HepG2 (cell line): ENCODE data around the gene IMMP1L. TPM values are rescaled to one million over a fixed set of nuclear protein-coding genes. Genes with fewer than 3 reads are reported as not detected.

Experiments used
- ATAC-seq: fragments of 200-7000 bp; cut with Tn5 transposase; 3 replicates; pipeline ENCODE4 v1.9.1; 2020; ENCODE audit warnings: mild to moderate bottlenecking, moderate library complexity
- BruUV-seq: library from RNA; stranded (reverse); fragments of 400-500 nt; replicated peaks from 2 replicates; lab custom pipeline; 2021; lab: Mats Ljungman, UMichigan
- CTCF ChIA-PET: fragments of 300-600 bp; formaldehyde crosslinking; extraction: SDS; loops from one replicate; lab custom pipeline; 2021; ENCODE audit warnings: low total read pairs, inconsistent platforms, low intra/inter-chr PET ratio; lab: Yijun Ruan, JAX
- POLR2A ChIA-PET: fragments of 350-600 bp; sonication (Branson Sonifier 250); formaldehyde crosslinking; loops from one replicate; lab custom pipeline; 2020; ENCODE audit warnings: antibody characterized with exemption, inconsistent platforms; lab: Yijun Ruan, JAX
- DNase-seq: peaks from one replicate; pipeline ENCODE4 v3.0.0-alpha.2; 2015; ENCODE audit warnings: low spot score
- FAIRE-seq: peaks from 3 replicates; lab custom pipeline; 2011; peaks lifted over from hg19 to GRCh38; lab: Jason Lieb, UNC
- H2AFZ ChIP-seq: one replicate; pipeline ENCODE4 v1.6.1; 2011; ENCODE audit warnings: low read length, inconsistent platforms
- H3K27ac ChIP-seq: fragments of 300-600 bp; 3 replicates; pipeline ENCODE4 v1.8.0; 2011; ENCODE audit warnings: mixed run types, mild to moderate bottlenecking, mixed read lengths, low read length, inconsistent platforms; ENCODE audit not compliant: insufficient read depth; ENCODE audit errors: extremely low read length
- H3K27me3 ChIP-seq, 2 experiments: fragments of 200-600 bp in 1 of 2; 2 replicates in 1 of 2; 3 replicates in 1 of 2; pipeline versions ENCODE4 v1.6.0 to v1.8.0; 2011; ENCODE audit warnings: low read length in 2 of 2, mild to moderate bottlenecking in 2 of 2, moderate library complexity in 2 of 2, inconsistent platforms in 1 of 2; ENCODE audit not compliant: insufficient read depth in 2 of 2, control insufficient read depth in 1 of 2
- H3K36me3 ChIP-seq, 2 experiments: fragments of 200-600 bp in 1 of 2; replicated peaks in 1 of 2; 2 replicates in 1 of 2; 3 replicates in 1 of 2; pipeline versions ENCODE4 v1.5.1 to v1.8.0; 2011; ENCODE audit warnings: low read length in 2 of 2, inconsistent platforms in 1 of 2; ENCODE audit not compliant: insufficient read depth in 2 of 2, control insufficient read depth in 1 of 2
- H3K4me1 ChIP-seq: 2 replicates; pipeline ENCODE4 v1.5.1; 2012; ENCODE audit warnings: low read length, inconsistent platforms; ENCODE audit not compliant: insufficient read depth
- H3K4me2 ChIP-seq: 2 replicates; pipeline ENCODE4 v1.6.0; 2011; ENCODE audit warnings: low read depth, low read length, inconsistent platforms
- H3K4me3 ChIP-seq, 3 experiments: fragments of 200-600 bp in 1 of 3; sonication (generic), shearing (Covaris generic) in 1 of 3; replicated peaks in 1 of 3; 2 replicates each; pipeline ENCODE4 v1.5.1; 2011 to 2016; ENCODE audit warnings: low read length in 3 of 3, inconsistent platforms in 2 of 3, low read depth in 2 of 3, mild to moderate bottlenecking in 2 of 3, control low read depth in 1 of 3, mixed read lengths in 1 of 3; ENCODE audit not compliant: insufficient read depth in 1 of 3
- H3K79me2 ChIP-seq: one replicate; pipeline ENCODE4 v1.6.1; 2011; ENCODE audit warnings: low read length, inconsistent platforms; ENCODE audit not compliant: insufficient read depth
- H3K9ac ChIP-seq: 2 replicates; pipeline ENCODE4 v1.6.0; 2011; ENCODE audit warnings: mild to moderate bottlenecking, low read depth, low read length, inconsistent platforms; ENCODE audit not compliant: insufficient read depth
- H3K9me3 ChIP-seq: 2 replicates; pipeline ENCODE4 v1.5.1; 2012; ENCODE audit warnings: mild to moderate bottlenecking, low read length
- H4K20me1 ChIP-seq: 2 replicates; pipeline ENCODE4 v1.6.0; 2011; ENCODE audit warnings: inconsistent platforms, mild to moderate bottlenecking, low read length, moderate library complexity; ENCODE audit not compliant: insufficient read depth
- ATRX ChIP-seq: sonication (generic); formaldehyde crosslinking; IDR thresholded peaks from 2 replicates; pipeline ENCODE4 v1.4.0; 2020; ENCODE audit warnings: missing genetic modification reagents, borderline replicate concordance
- FLYWCH1 ChIP-seq: sonication (generic); formaldehyde crosslinking; IDR thresholded peaks from 2 replicates; pipeline ENCODE4 v1.8.1; 2023; ENCODE audit warnings: mild to moderate bottlenecking, missing genetic modification reagents
- MED1 ChIP-seq: sonication (generic); formaldehyde crosslinking; IDR thresholded peaks from 2 replicates; pipeline ENCODE4 v1.4.0; 2020; ENCODE audit warnings: missing genetic modification reagents
- RFX1 ChIP-seq: fragments of 450-650 bp; IDR thresholded peaks from 2 replicates; pipeline ENCODE4 v1.6.1; 2017
- SATB2 ChIP-seq: sonication (generic); formaldehyde crosslinking; IDR thresholded peaks from 2 replicates; pipeline ENCODE4 v1.5.0; 2020; ENCODE audit warnings: missing genetic modification reagents
- SCMH1 ChIP-seq: sonication (generic); formaldehyde crosslinking; IDR thresholded peaks from 2 replicates; pipeline ENCODE4 v1.9.0; 2021; ENCODE audit warnings: missing genetic modification reagents, mild to moderate bottlenecking, borderline replicate concordance
- SNAI1 ChIP-seq: sonication (generic); formaldehyde crosslinking; IDR thresholded peaks from 2 replicates; pipeline ENCODE4 v1.5.0; 2020; ENCODE audit warnings: mild to moderate bottlenecking, missing genetic modification reagents, borderline replicate concordance
- ZKSCAN1 ChIP-seq: fragments of 150-350 bp; IDR thresholded peaks from 2 replicates; pipeline ENCODE4 v1.6.1; 2014; ENCODE audit warnings: low read length
- ZKSCAN8 ChIP-seq: IDR thresholded peaks from 2 replicates; pipeline ENCODE4 v1.6.1; 2016; ENCODE audit warnings: borderline replicate concordance, missing genetic modification reagents, missing compliant biosample characterization
- WGBS: methylation state at CpG from one replicate; pipeline ENCODE4 v1.1.6; 2017; ENCODE audit warnings: low lambda C conversion rate; 5-methylcytosine and 5-hydroxymethylcytosine counted together
- in situ Hi-C: cut with HindIII; loops from 2 replicates; pipeline ENCODE4 v1.10.0; 2017; ENCODE audit warnings: low pct_unique_long_range_greater_than_20kb; ENCODE audit not compliant: extremely low pct_ligation_motif_present
- intact Hi-C: fragments of 100-400 bp; cut with micrococcal nuclease; formaldehyde crosslinking; loops from one replicate; pipeline ENCODE4 v1.10.0; 2022; ENCODE audit not compliant: unreplicated experiment
- polyA plus RNA-seq, 8 experiments: library from polyadenylated mRNA; depleted of rRNA in 3 of 8; stranded (reverse) in 7 of 8; unstranded in 1 of 8; fragments of >200 nt; fragmentation: Illumina TruSeq in 4 of 8; extraction: Trizol in 4 of 8; gene quantifications; 2 replicates each; pipeline versions ENCODE4 v1.2.1 to v1.2.3, GENCODE V29; 2011 to 2016; ENCODE audit warnings: low read depth in 4 of 8, missing spikeins in 1 of 8, mixed read lengths in 1 of 8; ENCODE audit not compliant: insufficient read depth in 1 of 8
- total RNA-seq, 5 experiments: library from RNA; depleted of rRNA; stranded (reverse); fragments of >200 nt; fragmentation: Illumina TruSeq; extraction: Trizol; gene quantifications; 2 replicates each; pipeline ENCODE4 v1.2.3, GENCODE V29; 2016; ENCODE audit warnings: low read depth in 1 of 5
- TF ChIP-seq, protein P1 (sequence below): sonication (generic); formaldehyde crosslinking; IDR thresholded peaks from 2 replicates; pipeline ENCODE4 v1.4.0; 2020; ENCODE audit warnings: mild to moderate bottlenecking, missing genetic modification reagents, borderline replicate concordance
- TF ChIP-seq, protein P2 (sequence below): sonication (generic); formaldehyde crosslinking; IDR thresholded peaks from 2 replicates; pipeline ENCODE4 v1.4.0; 2020; ENCODE audit warnings: mild to moderate bottlenecking, missing genetic modification reagents

Gene IMMP1L
- total and polyA plus RNA-seq, 2 of the 13 experiments (the other 11 are each of a cell fraction or from before 2014, with no cell fraction given), result 42.4 to 57.9 TPM

DNA sequence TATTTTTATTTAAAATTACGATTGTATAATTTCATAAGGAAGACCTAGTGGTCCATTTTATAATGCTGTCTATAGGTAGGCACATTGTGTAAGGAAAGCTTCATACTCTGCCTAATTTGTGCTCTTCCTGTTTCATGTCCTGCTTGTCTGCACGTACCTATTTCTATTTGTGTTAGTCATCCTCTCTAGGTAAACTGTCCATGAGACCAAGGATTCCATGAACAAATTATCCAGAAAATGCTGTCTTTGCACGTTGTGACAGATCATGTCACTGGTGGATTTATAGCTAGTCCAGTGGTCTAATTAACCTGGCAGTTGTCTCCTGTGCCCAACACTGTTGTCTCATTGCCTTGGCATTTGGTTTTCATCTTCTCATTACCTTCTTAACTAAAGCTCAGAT, 95.1 kb downstream of the IMMP1L start:
- intact Hi-C loops (no loop called here), in situ Hi-C loops (no loop called here)
- FAIRE-seq, result no peak
- no peaks in the 10 kb centered on the region for H3K4me1 ChIP-seq
- no peak overlapping the region for H3K4me2 ChIP-seq
- no peak overlapping the region for H3K4me3 ChIP-seq
- H2AFZ ChIP-seq, result no peak overlapping the region
- no peaks in the 10 kb centered on the region for H4K20me1 ChIP-seq
- no peak overlapping the region for H3K27ac ChIP-seq
- WGBS, result 88% methylated on average over 3 of the region's 3 CpGs
- peaks cover 0 to 4% of the 10 kb centered on the region in 2 experiments; a peak in 1 of 5 replicates for H3K36me3 ChIP-seq
- TF ChIP-seq SNAI1, result no peak
- no peak for TF ChIP-seq ZKSCAN8 (CRISPR knock-in tag)
- no peak for TF ChIP-seq RFX1
- TF ChIP-seq, protein P1, sequence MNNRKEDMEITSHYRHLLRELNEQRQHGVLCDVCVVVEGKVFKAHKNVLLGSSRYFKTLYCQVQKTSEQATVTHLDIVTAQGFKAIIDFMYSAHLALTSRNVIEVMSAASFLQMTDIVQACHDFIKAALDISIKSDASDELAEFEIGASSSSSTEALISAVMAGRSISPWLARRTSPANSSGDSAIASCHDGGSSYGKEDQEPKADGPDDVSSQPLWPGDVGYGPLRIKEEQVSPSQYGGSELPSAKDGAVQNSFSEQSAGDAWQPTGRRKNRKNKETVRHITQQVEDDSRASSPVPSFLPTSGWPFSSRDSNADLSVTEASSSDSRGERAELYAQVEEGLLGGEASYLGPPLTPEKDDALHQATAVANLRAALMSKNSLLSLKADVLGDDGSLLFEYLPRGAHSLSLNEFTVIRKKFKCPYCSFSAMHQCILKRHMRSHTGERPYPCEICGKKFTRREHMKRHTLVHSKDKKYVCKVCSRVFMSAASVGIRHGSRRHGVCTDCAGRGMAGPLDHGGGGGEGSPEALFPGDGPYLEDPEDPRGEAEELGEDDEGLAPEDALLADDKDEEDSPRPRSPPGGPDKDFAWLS (CRISPR knock-in tag), result no peak
- TF ChIP-seq ZKSCAN1, result no peak
- no peak for TF ChIP-seq FLYWCH1
- no peak for TF ChIP-seq SCMH1 (CRISPR knock-in tag)
- TF ChIP-seq, protein P2, sequence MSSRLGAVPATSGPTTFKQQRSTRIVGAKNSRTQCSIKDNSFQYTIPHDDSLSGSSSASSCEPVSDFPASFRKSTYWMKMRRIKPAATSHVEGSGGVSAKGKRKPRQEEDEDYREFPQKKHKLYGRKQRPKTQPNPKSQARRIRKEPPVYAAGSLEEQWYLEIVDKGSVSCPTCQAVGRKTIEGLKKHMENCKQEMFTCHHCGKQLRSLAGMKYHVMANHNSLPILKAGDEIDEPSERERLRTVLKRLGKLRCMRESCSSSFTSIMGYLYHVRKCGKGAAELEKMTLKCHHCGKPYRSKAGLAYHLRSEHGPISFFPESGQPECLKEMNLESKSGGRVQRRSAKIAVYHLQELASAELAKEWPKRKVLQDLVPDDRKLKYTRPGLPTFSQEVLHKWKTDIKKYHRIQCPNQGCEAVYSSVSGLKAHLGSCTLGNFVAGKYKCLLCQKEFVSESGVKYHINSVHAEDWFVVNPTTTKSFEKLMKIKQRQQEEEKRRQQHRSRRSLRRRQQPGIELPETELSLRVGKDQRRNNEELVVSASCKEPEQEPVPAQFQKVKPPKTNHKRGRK (CRISPR knock-in tag), result no peak
- no peak for TF ChIP-seq ATRX (CRISPR knock-in tag)
- TF ChIP-seq SATB2 (CRISPR knock-in tag), result no peak
- TF ChIP-seq MED1, result no peak
- H3K79me2 ChIP-seq, result no peaks in the 10 kb centered on the region
- ATAC-seq, result no peak
- no peak for DNase-seq
- H3K27me3 ChIP-seq, result no peaks in the 10 kb centered on the region
- no TSS peak for BruUV-seq
- no peaks in the 10 kb centered on the region for H3K9me3 ChIP-seq
- ChIA-PET POLR2A (no interaction called here), CTCF (no interaction called here)
- no peak overlapping the region for H3K9ac ChIP-seq
